MM.1S (cell line): Measurements from ENCODE around the gene MIEF2.
A peak's percentile ranks its signal among the peaks of the same experiment; 100 is the strongest.

ENCODE experiments used
- DNase-seq: peaks from one replicate; pipeline ENCODE4 v3.0.0-alpha.2; 2015
- H2AFZ ChIP-seq: fragments of 300-600 bp; sonication (generic); 2 replicates; pipeline ENCODE4 v1.6.0; 2016; ENCODE audit warnings: antibody characterized with exemption, low read length
- H3F3A ChIP-seq: fragments of 300-600 bp; sonication (generic); 2 replicates; pipeline ENCODE4 v1.6.1; 2016; ENCODE audit warnings: mild to moderate bottlenecking, antibody characterized with exemption, low read length, moderate library complexity, mixed read lengths; ENCODE audit not compliant: insufficient read depth
- H3K27ac ChIP-seq: fragments of 300-600 bp; sonication (generic); 2 replicates; pipeline ENCODE4 v1.5.1; 2016; ENCODE audit warnings: mild to moderate bottlenecking, low read length
- H3K27me3 ChIP-seq: fragments of 300-600 bp; sonication (generic); replicated peaks from 2 replicates; pipeline ENCODE4 v1.6.0; 2016; ENCODE audit warnings: low read length; ENCODE audit not compliant: insufficient read depth
- H3K36me3 ChIP-seq: fragments of 300-600 bp; sonication (generic); replicated peaks from 2 replicates; pipeline ENCODE4 v1.6.1; 2016; ENCODE audit warnings: mild to moderate bottlenecking, low read length, mixed read lengths; ENCODE audit not compliant: insufficient read depth
- H3K4me1 ChIP-seq: fragments of 300-600 bp; sonication (generic); 2 replicates; pipeline ENCODE4 v1.6.1; 2016; ENCODE audit warnings: low read length, mixed read lengths
- H3K4me2 ChIP-seq: fragments of 300-600 bp; sonication (generic); 2 replicates; pipeline ENCODE4 v1.6.0; 2016; ENCODE audit warnings: low read depth, low read length
- H3K4me3 ChIP-seq: fragments of 300-600 bp; sonication (generic); 2 replicates; pipeline ENCODE4 v1.5.1; 2016; ENCODE audit warnings: low read length, mixed read lengths
- H3K79me2 ChIP-seq: fragments of 300-600 bp; sonication (generic); 2 replicates; pipeline ENCODE4 v1.6.1; 2016; ENCODE audit warnings: mixed run types, low read length, mixed read lengths
- H3K9ac ChIP-seq: fragments of 300-600 bp; sonication (generic); 2 replicates; pipeline ENCODE4 v1.6.1; 2016; ENCODE audit warnings: low read length, mixed read lengths
- H3K9me2 ChIP-seq: fragments of 300-600 bp; sonication (generic); replicated peaks from 2 replicates; pipeline ENCODE4 v1.6.1; 2016; ENCODE audit warnings: mild to moderate bottlenecking, low read length, mixed read lengths; ENCODE audit not compliant: insufficient read depth
- H3K9me3 ChIP-seq: fragments of 300-600 bp; sonication (generic); replicated peaks from 2 replicates; pipeline ENCODE4 v1.6.1; 2016; ENCODE audit warnings: mild to moderate bottlenecking, low read length, mixed read lengths; ENCODE audit not compliant: insufficient read depth
- H4K20me1 ChIP-seq: fragments of 300-600 bp; sonication (generic); 2 replicates; pipeline ENCODE4 v1.6.1; 2016; ENCODE audit warnings: mild to moderate bottlenecking, low read length, moderate library complexity, mixed read lengths; ENCODE audit not compliant: insufficient read depth
- CTCF ChIP-seq: fragments of 300-600 bp; sonication (generic); IDR thresholded peaks from 2 replicates; pipeline ENCODE4 v1.5.1; 2016; ENCODE audit warnings: antibody characterized with exemption, low read length, mixed read lengths
- EZH2 ChIP-seq: fragments of 300-600 bp; sonication (generic); optimal IDR thresholded peaks from 2 replicates; pipeline ENCODE3; 2017; ENCODE audit warnings: low read depth, mild to moderate bottlenecking, antibody characterized with exemption, low read length, mixed read lengths
- EZH2phosphoT487 ChIP-seq: fragments of 300-600 bp; sonication (generic); IDR thresholded peaks from 2 replicates; pipeline ENCODE4 v1.6.1; 2018; ENCODE audit warnings: antibody characterized with exemption, low read length

MIEF2 gene

GRCh38 chr17:18261659-18262058, 1.2 kb downstream of the MIEF2 start:
- peaks cover 29% of the 10 kb centered on the region for H3F3A ChIP-seq
- H3K4me1 ChIP-seq, result peaks cover 19% of the 10 kb centered on the region
- H3K9ac ChIP-seq, result peak overlapping the region; percentile 75
- no peaks in the 10 kb centered on the region for H3K27me3 ChIP-seq
- H3K79me2 ChIP-seq, result peaks cover 32% of the 10 kb centered on the region
- H3K9me3 ChIP-seq, result no peaks in the 10 kb centered on the region
- TF ChIP-seq CTCF (no peak), EZH2phosphoT487 (no peak)
- peak overlapping the region; percentile 77 for H3K4me2 ChIP-seq
- peak overlapping the region; percentile 91 for H3K4me3 ChIP-seq
- no peak for DNase-seq
- H2AFZ ChIP-seq, result peak overlapping the region; percentile 92; the same call in 1 of the 2 replicates
- no peaks in the 10 kb centered on the region for H3K9me2 ChIP-seq
- peaks cover 5% of the 10 kb centered on the region for H4K20me1 ChIP-seq
- H3K27ac ChIP-seq, result peak overlapping the region; percentile 72; the same call in 1 of the 2 replicates
- H3K36me3 ChIP-seq, result no peaks in the 10 kb centered on the region

- Histone ChIP-seq H2AFZ (no peak overlapping the region), H3K4me2 (peak overlapping the region; percentile 77), H3K36me3 (no peaks in the 10 kb centered on the region), H3K27ac (peak overlapping the region; percentile 72; the same call in 1 of the 2 replicates), H3K9ac (peak overlapping the region; percentile 75; the same call in 1 of the 2 replicates), H3K9me3 (no peaks in the 10 kb centered on the region), H3K4me1 (peaks cover 14% of the 10 kb centered on the region), H3K27me3 (no peaks in the 10 kb centered on the region), H4K20me1 (peaks cover under 1% of the 10 kb centered on the region; the same call in 1 of the 2 replicates), H3K9me2 (no peaks in the 10 kb centered on the region), H3K4me3 (no peak overlapping the region), H3K79me2 (peaks cover 27% of the 10 kb centered on the region), H3F3A (peaks cover 29% of the 10 kb centered on the region)
- TF ChIP-seq EZH2, result no peak
- no peak for TF ChIP-seq CTCF
- no peak for TF ChIP-seq EZH2phosphoT487
- no peak for DNase-seq
Measured at GRCh38 chr17:18262111-18262510, 1.6 kb downstream of the MIEF2 start.

GRCh38 chr17:18262641-18263040, 2.2 kb downstream of the MIEF2 start:
- TF ChIP-seq EZH2phosphoT487 (no peak), CTCF (no peak), EZH2 (no peak)
- DNase-seq, result no peak
- Histone ChIP-seq H3K79me2 (peaks cover 23% of the 10 kb centered on the region), H3K27me3 (no peaks in the 10 kb centered on the region), H3K27ac (no peak overlapping the region), H3K4me3 (no peak overlapping the region), H3K9ac (no peak overlapping the region), H3K9me3 (no peaks in the 10 kb centered on the region), H4K20me1 (no peaks in the 10 kb centered on the region), H3K4me2 (no peak overlapping the region), H3K9me2 (no peaks in the 10 kb centered on the region), H3F3A (peaks cover 25% of the 10 kb centered on the region), H2AFZ (no peak overlapping the region), H3K36me3 (no peaks in the 10 kb centered on the region), H3K4me1 (peaks cover 10% of the 10 kb centered on the region; the same call in 1 of the 2 replicates)
